Hepatocyte (in vitro differentiated cells): ENCODE results near the gene ADAMTS5.

Experiments
- EZH2 ChIP-seq: fragments of 200-600 bp; sonication (generic); IDR thresholded peaks from 2 replicates; pipeline ENCODE4 v1.6.1; 2016; ENCODE audit warnings: antibody characterized with exemption, mild to moderate bottlenecking, borderline replicate concordance
- TF ChIP-seq, protein P1 (sequence below): fragments of 200-600 bp; sonication (generic); IDR thresholded peaks from 2 replicates; pipeline ENCODE4 v1.5.1; 2016; ENCODE audit warnings: antibody characterized with exemption, mild to moderate bottlenecking; ENCODE audit not compliant: poor library complexity

GRCh38 chr21:26936641-26937040, 30.2 kb downstream of the ADAMTS5 start:
- TF ChIP-seq, protein P1, sequence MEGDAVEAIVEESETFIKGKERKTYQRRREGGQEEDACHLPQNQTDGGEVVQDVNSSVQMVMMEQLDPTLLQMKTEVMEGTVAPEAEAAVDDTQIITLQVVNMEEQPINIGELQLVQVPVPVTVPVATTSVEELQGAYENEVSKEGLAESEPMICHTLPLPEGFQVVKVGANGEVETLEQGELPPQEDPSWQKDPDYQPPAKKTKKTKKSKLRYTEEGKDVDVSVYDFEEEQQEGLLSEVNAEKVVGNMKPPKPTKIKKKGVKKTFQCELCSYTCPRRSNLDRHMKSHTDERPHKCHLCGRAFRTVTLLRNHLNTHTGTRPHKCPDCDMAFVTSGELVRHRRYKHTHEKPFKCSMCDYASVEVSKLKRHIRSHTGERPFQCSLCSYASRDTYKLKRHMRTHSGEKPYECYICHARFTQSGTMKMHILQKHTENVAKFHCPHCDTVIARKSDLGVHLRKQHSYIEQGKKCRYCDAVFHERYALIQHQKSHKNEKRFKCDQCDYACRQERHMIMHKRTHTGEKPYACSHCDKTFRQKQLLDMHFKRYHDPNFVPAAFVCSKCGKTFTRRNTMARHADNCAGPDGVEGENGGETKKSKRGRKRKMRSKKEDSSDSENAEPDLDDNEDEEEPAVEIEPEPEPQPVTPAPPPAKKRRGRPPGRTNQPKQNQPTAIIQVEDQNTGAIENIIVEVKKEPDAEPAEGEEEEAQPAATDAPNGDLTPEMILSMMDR, result no peak
- no peak for TF ChIP-seq EZH2
